SK-N-SH (cell line): ENCODE data around the gene CENPF.
"Not testable (repeated sequence)": the region's sequence is repeated elsewhere in the genome, so short reads cannot be mapped to it uniquely, and the experiment has no call there.

Experiments
- CTCF ChIP-seq: fragments of 200-600 bp; sonication (generic); IDR thresholded peaks from 2 replicates; pipeline ENCODE4 v1.6.1; 2017; ENCODE audit warnings: antibody characterized with exemption, mild to moderate bottlenecking, moderate library complexity
- ELF1 ChIP-seq: IDR thresholded peaks from 2 replicates; pipeline ENCODE4 v1.4.0; 2012
- EP300 ChIP-seq, 2 experiments: IDR thresholded peaks; 2 replicates each; pipeline versions ENCODE4 v1.4.0 to v1.6.1; 2012; ENCODE audit warnings: borderline replicate concordance in 1 of 2, low read depth in 1 of 2, low read length in 1 of 2
- EZH2phosphoT487 ChIP-seq: fragments of 200-600 bp; sonication (generic); IDR thresholded peaks from 2 replicates; pipeline ENCODE4 v1.6.1; 2017; ENCODE audit warnings: low read depth, mixed run types, mild to moderate bottlenecking, antibody characterized with exemption, moderate library complexity, borderline replicate concordance
- MXI1 ChIP-seq: IDR thresholded peaks from 2 replicates; pipeline ENCODE4 v1.6.1; 2012; ENCODE audit warnings: mild to moderate bottlenecking, low read depth, low read length, improper control_type of control experiment
- NRF1 ChIP-seq: IDR thresholded peaks from 2 replicates; pipeline ENCODE4 v1.6.1; 2012; ENCODE audit warnings: low read depth, mild to moderate bottlenecking, low read length
- POLR2AphosphoS5 ChIP-seq: IDR thresholded peaks from 2 replicates; pipeline ENCODE4 v1.6.1; 2012; ENCODE audit warnings: low read depth, low read length
- RAD21 ChIP-seq: IDR thresholded peaks from 2 replicates; pipeline ENCODE4 v1.6.1; 2012; ENCODE audit warnings: mild to moderate bottlenecking, low read length
- RFX5 ChIP-seq: IDR thresholded peaks from 2 replicates; pipeline ENCODE4 v1.6.1; 2012; ENCODE audit warnings: mild to moderate bottlenecking, improper control_type of control experiment, low read length
- TAF1 ChIP-seq: IDR thresholded peaks from 2 replicates; pipeline ENCODE4 v1.6.1; 2012; ENCODE audit warnings: low read depth, mild to moderate bottlenecking, low read length, moderate library complexity, borderline replicate concordance
- USF2 ChIP-seq: fragments of 150-350 bp; IDR thresholded peaks from 2 replicates; pipeline ENCODE4 v1.6.1; 2017; ENCODE audit warnings: antibody characterized with exemption, low read length, low read depth, borderline replicate concordance
- ZBTB33 ChIP-seq: IDR thresholded peaks from 2 replicates; pipeline ENCODE4 v1.4.0; 2012; ENCODE audit warnings: low read depth, borderline replicate concordance

GRCh38 chr1:214576120-214576519 lies 26.9 kb upstream of the CENPF start:
- not testable (repeated sequence) for TF ChIP-seq CTCF; ELF1; USF2; TAF1; MXI1; EZH2phosphoT487; POLR2AphosphoS5; RFX5; ZBTB33; EP300 (IDR thresholded peaks at IDR 0.05; ENCODE audit: borderline replicate concordance in 1 of 2, low read depth in 1 of 2, low read length in 1 of 2); RAD21; NRF1
